Esophagus muscularis mucosa (tissue), 4 donors: ENCODE measurements around the gene WTIP.

Experiments used
- CTCF ChIP-seq, 3 experiments: fragments of 200-600 bp in 2 of 3; fragments of 450-650 bp in 1 of 3; sonication (generic) in 2 of 3; IDR thresholded peaks; one replicate each; pipeline ENCODE4 v1.5.1; 2017 to 2019; ENCODE audit warnings: antibody characterized with exemption in 3 of 3, mild to moderate bottlenecking in 2 of 3, moderate library complexity in 1 of 3
- EP300 ChIP-seq: sonication (generic); formaldehyde crosslinking; IDR thresholded peaks from one replicate; pipeline ENCODE4 v1.6.1; 2017; ENCODE audit warnings: antibody characterized with exemption
- POLR2A ChIP-seq: fragments of 450-650 bp; IDR thresholded peaks from one replicate; pipeline ENCODE4 v1.6.1; 2017; ENCODE audit warnings: antibody characterized with exemption, moderate library complexity, mild to moderate bottlenecking, low read depth

GRCh38 chr19:34534206-34534605, 52.6 kb downstream of the WTIP start:
- TF ChIP-seq CTCF (IDR thresholded peaks at IDR 0.05) (no peak), POLR2A (no peak), EP300 (no peak)
